ENCODE data around the gene EFEMP2.

The EFEMP2 gene

DNA sequence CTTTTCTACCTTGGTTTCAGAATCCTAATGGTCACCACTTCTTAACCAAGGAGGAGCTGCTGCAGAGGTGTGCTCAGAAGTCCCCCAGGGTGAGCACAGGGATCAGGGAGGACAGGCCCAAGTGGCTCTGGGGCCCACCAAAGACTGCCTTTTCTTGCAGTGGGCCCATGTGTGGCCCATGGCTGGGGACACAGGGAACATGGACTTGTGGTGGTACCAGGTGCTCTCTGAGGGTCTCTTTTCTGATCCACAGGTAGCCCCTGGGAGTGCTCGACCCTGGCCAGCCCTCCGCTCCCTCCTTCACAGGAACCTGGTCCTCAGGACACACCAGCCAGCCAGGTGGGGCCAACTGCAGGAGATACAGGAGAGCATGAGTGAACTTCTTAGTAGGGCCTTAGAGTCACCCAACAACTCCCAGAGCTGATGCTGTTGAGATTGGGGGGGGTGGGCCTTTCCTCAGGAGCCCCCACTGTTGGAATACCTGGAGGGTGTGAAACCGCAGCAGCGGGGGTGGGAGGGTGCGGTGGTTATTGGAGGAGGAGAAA is 10.3 kb downstream of the EFEMP2 start:
- H3K27ac ChIP-seq = peak overlapping the region; percentile 99; the same call in 1 of the 2 replicates

GRCh38 chr11:65861533-65862183 is 10.9 kb downstream of the EFEMP2 start:
- H3K27ac ChIP-seq = peak overlapping the region; percentile 99

More for the DNA sequence above, 10.3 kb downstream of the EFEMP2 start:
- TF ChIP-seq ZFX (IDR thresholded peaks at IDR 0.05; ENCODE audit: borderline replicate concordance) (no peak), CTCF (IDR thresholded peaks at IDR 0.05) (no peak)

GRCh38 chr11:65861165-65861505 is 11.5 kb downstream of the EFEMP2 start:
- peak overlapping the region; percentile 99 for H3K27ac ChIP-seq
- TF ChIP-seq CTCF (IDR thresholded peaks at IDR 0.05) (no peak), ZFX (IDR thresholded peaks at IDR 0.05; ENCODE audit: borderline replicate concordance) (no peak)

More at GRCh38 chr11:65861533-65862183, 10.9 kb downstream of the EFEMP2 start:
- TF ChIP-seq CTCF (IDR thresholded peaks at IDR 0.05) (no peak), ZFX (IDR thresholded peaks at IDR 0.05; ENCODE audit: borderline replicate concordance) (no peak)

DNA sequence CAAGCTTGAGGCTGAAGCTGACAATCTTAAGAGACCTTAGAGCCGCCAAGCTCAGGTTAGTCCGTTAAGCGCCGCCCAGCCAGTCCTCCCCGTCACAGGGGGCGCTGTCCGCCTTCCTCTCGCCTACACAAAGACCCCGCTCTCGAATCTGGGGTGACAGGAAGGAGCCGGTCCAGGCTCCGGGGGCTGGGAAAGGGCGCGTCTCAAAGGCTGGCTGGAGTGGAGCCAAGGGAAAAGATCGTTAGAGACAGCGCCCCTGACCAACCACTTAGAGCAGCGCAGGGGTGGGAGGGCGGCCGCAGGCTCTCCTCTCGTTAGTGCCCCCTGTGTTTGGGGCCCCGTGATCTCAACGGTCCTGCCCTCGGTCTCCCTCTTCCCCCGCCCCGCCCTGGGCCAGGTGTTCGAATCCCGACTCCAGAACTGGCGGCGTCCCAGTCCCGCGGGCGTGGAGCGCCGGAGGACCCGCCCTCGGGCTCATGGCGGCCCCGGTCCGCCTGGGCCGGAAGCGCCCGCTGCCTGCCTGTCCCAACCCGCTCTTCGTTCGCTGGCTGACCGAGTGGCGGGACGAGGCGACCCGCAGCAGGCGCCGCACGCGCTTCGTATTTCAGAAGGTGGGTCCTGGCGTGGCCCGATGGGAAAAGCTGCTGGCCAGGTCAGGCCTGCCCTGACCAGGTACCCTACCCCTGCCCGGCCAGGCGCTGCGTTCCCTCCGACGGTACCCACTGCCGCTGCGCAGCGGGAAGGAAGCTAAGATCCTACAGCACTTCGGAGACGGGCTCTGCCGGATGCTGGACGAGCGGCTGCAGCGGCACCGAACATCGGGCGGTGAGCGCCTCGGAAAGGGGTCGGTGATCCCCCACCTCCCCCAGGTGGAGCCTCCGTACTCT is 12.1 kb downstream of the EFEMP2 start, which contains the start of gene MUS81:
MUS81 (plus strand) TSS at position 156 of the 887 bp plus-strand sequence; CDS start at position 477, 321 bp downstream.
- H3K27ac ChIP-seq = peak within 1 kb of the TSS; percentile 99
- TF ChIP-seq ZFX (IDR thresholded peaks at IDR 0.05; ENCODE audit: borderline replicate concordance) (no peak), CTCF (IDR thresholded peaks at IDR 0.05) (peak; percentile 94)

- TF ChIP-seq CTCF (IDR thresholded peaks at IDR 0.05) = no peak
- no peak for TF ChIP-seq ZFX (IDR thresholded peaks at IDR 0.05; ENCODE audit: borderline replicate concordance)
- peak overlapping the region; percentile 99 for H3K27ac ChIP-seq
Measured at GRCh38 chr11:65859812-65860277, 12.8 kb downstream of the EFEMP2 start.

GRCh38 chr11:65859095-65859811 is 13.3 kb downstream of the EFEMP2 start:
- TF ChIP-seq ZFX (IDR thresholded peaks at IDR 0.05; ENCODE audit: borderline replicate concordance) = no peak
- no peak for TF ChIP-seq CTCF (IDR thresholded peaks at IDR 0.05)

More at GRCh38 chr11:65859095-65859811, 13.3 kb downstream of the EFEMP2 start:
- H3K27ac ChIP-seq = peak overlapping the region; percentile 99

Data from 22Rv1 (cell line).